Endodermal cell (in vitro differentiated cells): Measurements from ENCODE around the gene WIPI1. TPM values are rescaled to one million over a fixed set of nuclear protein-coding genes. Genes with fewer than 3 reads are reported as not detected.

Experiments used
- DNase-seq: peaks from one replicate; pipeline ENCODE4 v3.0.0-alpha.2; 2017
- H3K27ac ChIP-seq: 2 replicates; pipeline ENCODE4 v1.5.1; 2013; ENCODE audit warnings: mild to moderate bottlenecking, low read depth, low read length, moderate library complexity
- H3K27me3 ChIP-seq: 2 replicates; pipeline ENCODE4 v1.6.1; 2013; ENCODE audit warnings: mild to moderate bottlenecking, low read length, moderate library complexity; ENCODE audit not compliant: insufficient read depth, control insufficient read depth, poor library complexity, severe bottlenecking
- H3K36me3 ChIP-seq: 2 replicates; pipeline ENCODE4 v1.7.0; 2013; ENCODE audit warnings: mild to moderate bottlenecking, low read length, moderate library complexity; ENCODE audit not compliant: control insufficient read depth, insufficient read depth
- H3K4me1 ChIP-seq: one replicate; pipeline ENCODE4 v1.7.0; 2013; ENCODE audit warnings: low read length; ENCODE audit not compliant: control insufficient read depth, insufficient read depth
- H3K4me3 ChIP-seq: 2 replicates; pipeline ENCODE4 v1.5.1; 2013; ENCODE audit warnings: mild to moderate bottlenecking, low read length, moderate library complexity
- H3K9ac ChIP-seq: 2 replicates; pipeline ENCODE4 v1.6.1; 2013; ENCODE audit warnings: mild to moderate bottlenecking, low read length, moderate library complexity; ENCODE audit not compliant: poor library complexity, severe bottlenecking; ENCODE audit errors: extremely low read depth
- H3K9me3 ChIP-seq: 2 replicates; pipeline ENCODE4 v1.6.1; 2013; ENCODE audit warnings: mild to moderate bottlenecking, low read length, moderate library complexity; ENCODE audit not compliant: control insufficient read depth
- H3K27ac Mint-ChIP-seq: 2 replicates; pipeline ENCODE4 v1.8.0; 2020; ENCODE audit warnings: mixed read lengths
- H3K27me3 Mint-ChIP-seq: 2 replicates; pipeline ENCODE4 v1.8.0; 2021; ENCODE audit warnings: mild to moderate bottlenecking, mixed read lengths; ENCODE audit not compliant: insufficient read depth
- H3K36me3 Mint-ChIP-seq: 2 replicates; pipeline ENCODE4 v1.8.0; 2020; ENCODE audit warnings: low read depth, mixed read lengths
- H3K4me1 Mint-ChIP-seq: 2 replicates; pipeline ENCODE4 v1.8.0; 2020; ENCODE audit warnings: mixed read lengths
- H3K4me3 Mint-ChIP-seq: 2 replicates; pipeline ENCODE4 v1.8.0; 2020; ENCODE audit warnings: mild to moderate bottlenecking, moderate library complexity, mixed read lengths
- H3K9me3 Mint-ChIP-seq: 2 replicates; pipeline ENCODE4 v1.8.0; 2020; ENCODE audit warnings: mild to moderate bottlenecking, mixed read lengths
- CTCF ChIP-seq: fragments of 200-600 bp; sonication (generic); conservative IDR thresholded peaks from 2 replicates; pipeline ENCODE4 v1.5.0; 2021; ENCODE audit warnings: antibody characterized with exemption, mild to moderate bottlenecking
- WGBS, 2 experiments: methylation state at CpG; one replicate each; pipeline versions ENCODE4 v1.1.5 to v1.1.7; 2013; ENCODE audit warnings: missing lambda C conversion rate in 2 of 2, mixed read lengths in 1 of 2; ENCODE audit not compliant: insufficient coverage in 1 of 2, insufficient read length in 1 of 2; 5-methylcytosine and 5-hydroxymethylcytosine counted together
- total RNA-seq, 2 donors: library from RNA; stranded (reverse); fragmentation: NEBNext Ultra II Directional in 1 of 2; extraction: Animal tissue kit (Norgen Biotek cat#: 25700) in 1 of 2; gene quantifications; 2 replicates in 1 of 2; 3 replicates in 1 of 2; pipeline ENCODE4 v1.2.1, GENCODE V29; 2021

The WIPI1 gene
- total RNA-seq, 2 donors from 2014 or later: 32.0 to 39.5 TPM

GRCh38 chr17:68422821-68423220 is 34.5 kb downstream of the WIPI1 start:
- Histone ChIP-seq H3K4me1 (no peaks in the 10 kb centered on the region), H3K36me3 (peaks cover 10% of the 10 kb centered on the region), H3K9me3 (peaks cover 14% of the 10 kb centered on the region), H3K27ac (no peak overlapping the region), H3K4me3 (no peak overlapping the region), H3K27me3 (no peaks in the 10 kb centered on the region), H3K9ac (no peak overlapping the region)
- Mint-ChIP-seq H3K4me1 (no peaks in the 10 kb centered on the region), H3K36me3 (peaks cover 43% of the 10 kb centered on the region), H3K4me3 (no peak overlapping the region), H3K9me3 (peaks cover 20% of the 10 kb centered on the region), H3K27ac (no peak overlapping the region), H3K27me3 (no peaks in the 10 kb centered on the region)
- WGBS, 2 experiments: 95 to 99% methylated on average over 8 of the region's 8 CpGs
- DNase-seq: no peak
- no peak for TF ChIP-seq CTCF

GRCh38 chr17:68421486-68421885 is 35.8 kb downstream of the WIPI1 start:
- Mint-ChIP-seq H3K27ac (no peak overlapping the region), H3K4me3 (no peak overlapping the region), H3K4me1 (no peaks in the 10 kb centered on the region), H3K9me3 (peaks cover 31% of the 10 kb centered on the region), H3K36me3 (peaks cover 34% of the 10 kb centered on the region), H3K27me3 (peaks cover 3% of the 10 kb centered on the region)
- DNase-seq: no peak
- H3K27me3 ChIP-seq: no peaks in the 10 kb centered on the region
- H3K27ac ChIP-seq: no peak overlapping the region
- H3K36me3 ChIP-seq: peaks cover 10% of the 10 kb centered on the region
- 91 to 97% methylated on average over 5 to 8 of the region's 9 CpGs for WGBS, 2 experiments
- peaks cover 19% of the 10 kb centered on the region for H3K9me3 ChIP-seq
- TF ChIP-seq CTCF: no peak
- no peaks in the 10 kb centered on the region for H3K4me1 ChIP-seq
- H3K4me3 ChIP-seq: no peak overlapping the region
- H3K9ac ChIP-seq: no peak overlapping the region

GRCh38 chr17:68420065-68420464 is 37.2 kb downstream of the WIPI1 start:
- Histone ChIP-seq H3K27ac (no peak overlapping the region), H3K4me1 (no peaks in the 10 kb centered on the region), H3K9ac (no peak overlapping the region), H3K27me3 (no peaks in the 10 kb centered on the region), H3K36me3 (peaks cover 10% of the 10 kb centered on the region), H3K9me3 (peaks cover 27% of the 10 kb centered on the region), H3K4me3 (no peak overlapping the region)
- Mint-ChIP-seq H3K36me3 (peaks cover 25% of the 10 kb centered on the region), H3K9me3 (peaks cover 41% of the 10 kb centered on the region), H3K4me3 (no peak overlapping the region), H3K27me3 (peaks cover 5% of the 10 kb centered on the region), H3K27ac (no peak overlapping the region), H3K4me1 (no peaks in the 10 kb centered on the region)
- 90 to 92% methylated on average over 10 to 14 of the region's 14 CpGs for WGBS, 2 experiments
- no peak for TF ChIP-seq CTCF
- DNase-seq: peak; percentile 35
